Mesenchymal stem cell (in vitro differentiated cells and primary cell): ENCODE results near the gene CORO6.
A peak's percentile ranks its signal among the peaks of the same experiment; 100 is the strongest.

Experiments used
- DNase-seq: peaks from one replicate; pipeline ENCODE4 v3.0.0-alpha.2; 2013
- H2AFZ ChIP-seq: one replicate; pipeline ENCODE4 v1.6.1; 2013; ENCODE audit warnings: low read depth, mild to moderate bottlenecking, control low read depth, inconsistent platforms, low read length, moderate library complexity
- H2AK5ac ChIP-seq: 2 replicates; pipeline ENCODE4 v1.6.1; 2013; ENCODE audit warnings: low read length, moderate library complexity, mild to moderate bottlenecking, inconsistent platforms; ENCODE audit not compliant: severe bottlenecking
- H2BK120ac ChIP-seq: one replicate; pipeline ENCODE4 v1.6.1; 2013; ENCODE audit warnings: low read depth, mild to moderate bottlenecking, inconsistent platforms, low read length, moderate library complexity
- H2BK12ac ChIP-seq, 2 experiments: one replicate each; pipeline ENCODE4 v1.6.1; 2013; ENCODE audit warnings: inconsistent platforms in 2 of 2, low read length in 2 of 2, mild to moderate bottlenecking in 2 of 2, moderate library complexity in 2 of 2, control low read depth in 1 of 2
- H2BK15ac ChIP-seq: one replicate; pipeline ENCODE4 v1.6.1; 2013; ENCODE audit warnings: mild to moderate bottlenecking, low read depth, inconsistent platforms; ENCODE audit not compliant: poor library complexity, severe bottlenecking
- H2BK5ac ChIP-seq: 2 replicates; pipeline ENCODE4 v1.6.1; 2013; ENCODE audit warnings: low read depth, mild to moderate bottlenecking, low read length, control low read depth, inconsistent platforms; ENCODE audit not compliant: poor library complexity, severe bottlenecking
- H3K14ac ChIP-seq, 2 experiments: one replicate each; pipeline ENCODE4 v1.6.1; 2013; ENCODE audit warnings: inconsistent platforms in 2 of 2, low read length in 2 of 2, control low read depth in 1 of 2, mild to moderate bottlenecking in 1 of 2, moderate library complexity in 1 of 2
- H3K18ac ChIP-seq, 2 experiments: one replicate each; pipeline ENCODE4 v1.6.1; 2013; ENCODE audit warnings: inconsistent platforms in 2 of 2, low read length in 2 of 2, control low read depth in 1 of 2, low read depth in 1 of 2, mild to moderate bottlenecking in 1 of 2
- H3K23ac ChIP-seq, 2 experiments: one replicate each; pipeline ENCODE4 v1.6.1; 2013; ENCODE audit warnings: inconsistent platforms in 2 of 2, low read length in 2 of 2, mild to moderate bottlenecking in 2 of 2, moderate library complexity in 2 of 2, control low read depth in 1 of 2
- H3K27ac ChIP-seq: 2 replicates; pipeline ENCODE4 v1.5.1; 2013; ENCODE audit warnings: mild to moderate bottlenecking, moderate library complexity, low read length, control low read depth, inconsistent platforms; ENCODE audit not compliant: poor library complexity, severe bottlenecking
- H3K27me3 ChIP-seq, 2 experiments: 2 replicates each; pipeline versions ENCODE4 v1.6.1 to v1.7.0; 2013; ENCODE audit warnings: low read length in 2 of 2, mild to moderate bottlenecking in 2 of 2, moderate library complexity in 2 of 2, control low read depth in 1 of 2, inconsistent platforms in 1 of 2; ENCODE audit not compliant: control insufficient read depth in 1 of 2, insufficient read depth in 1 of 2
- H3K36me3 ChIP-seq, 2 experiments: 2 replicates each; pipeline versions ENCODE4 v1.6.1 to v1.7.0; 2013; ENCODE audit warnings: low read length in 2 of 2, control low read depth in 1 of 2, inconsistent platforms in 1 of 2, low read depth in 1 of 2, mild to moderate bottlenecking in 1 of 2; ENCODE audit not compliant: insufficient read depth in 2 of 2, control insufficient read depth in 1 of 2
- H3K4ac ChIP-seq, 2 experiments: one replicate each; pipeline ENCODE4 v1.6.1; 2013; ENCODE audit warnings: inconsistent platforms in 2 of 2, low read length in 2 of 2, mild to moderate bottlenecking in 2 of 2, moderate library complexity in 2 of 2, control low read depth in 1 of 2, low read depth in 1 of 2
- H3K4me1 ChIP-seq: 2 replicates; pipeline ENCODE4 v1.6.1; 2013; ENCODE audit warnings: low read depth, low read length, control low read depth; ENCODE audit not compliant: control insufficient read depth, insufficient read depth
- H3K4me2 ChIP-seq: 2 replicates; pipeline ENCODE4 v1.6.1; 2013; ENCODE audit warnings: low read length, mild to moderate bottlenecking, inconsistent platforms; ENCODE audit not compliant: poor library complexity, severe bottlenecking
- H3K4me3 ChIP-seq, 2 experiments: 2 replicates each; pipeline versions ENCODE4 v1.5.1 to v1.7.0; 2013; ENCODE audit warnings: low read length in 2 of 2, mild to moderate bottlenecking in 2 of 2, control low read depth in 1 of 2, low read depth in 1 of 2; ENCODE audit not compliant: insufficient read depth in 1 of 2
- H3K79me1 ChIP-seq: replicated peaks from 2 replicates; pipeline ENCODE4 v1.6.1; 2013; ENCODE audit warnings: mild to moderate bottlenecking, control low read depth, low read length, inconsistent platforms; ENCODE audit not compliant: poor library complexity, severe bottlenecking
- H3K9ac ChIP-seq: 2 replicates; pipeline ENCODE4 v1.7.0; 2013; ENCODE audit warnings: mild to moderate bottlenecking, low read length, moderate library complexity
- H3K9me3 ChIP-seq: 2 replicates; pipeline ENCODE4 v1.7.0; 2013; ENCODE audit warnings: mild to moderate bottlenecking, low read length; ENCODE audit not compliant: control insufficient read depth
- H4K8ac ChIP-seq: one replicate; pipeline ENCODE4 v1.6.1; 2013; ENCODE audit warnings: inconsistent platforms, mild to moderate bottlenecking, low read length, moderate library complexity
- H4K91ac ChIP-seq: one replicate; pipeline ENCODE4 v1.6.1; 2013; ENCODE audit warnings: mild to moderate bottlenecking, low read length, inconsistent platforms
- WGBS: methylation state at CpG from one replicate; pipeline ENCODE4 v1.1.7; 2013; ENCODE audit warnings: mixed read lengths; 5-methylcytosine and 5-hydroxymethylcytosine counted together

The CORO6 gene

DNA sequence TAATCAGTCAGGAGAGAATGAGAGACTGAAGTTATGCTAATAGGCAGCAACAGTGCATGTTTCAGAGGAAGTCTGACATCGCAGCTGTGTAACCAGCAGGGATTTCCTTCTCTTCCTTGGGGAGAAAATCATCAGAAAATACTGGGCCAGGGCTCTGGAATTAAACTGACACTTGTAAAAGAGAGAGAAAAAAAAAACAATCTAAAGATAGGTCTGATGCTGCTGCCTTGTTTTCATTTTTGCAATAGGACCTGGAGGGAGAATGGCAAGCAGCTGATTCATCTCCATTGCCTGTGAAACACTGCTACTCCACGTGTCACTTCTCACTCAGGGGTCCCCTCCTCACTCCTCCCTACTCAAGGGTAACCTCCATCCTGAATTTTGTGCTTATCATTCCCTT lies 17.7 kb upstream of the CORO6 start:
- DNase-seq: peak; percentile 50
- 41% methylated on average over 2 of the region's 2 CpGs for WGBS
- H3K4me3 ChIP-seq: no peak overlapping the region
- H3K36me3 ChIP-seq: peaks cover 4 to 14% of the 10 kb centered on the region in 2 experiments
- H3K14ac ChIP-seq: no peak overlapping the region
- H3K4me2 ChIP-seq: no peak overlapping the region
- H2BK5ac ChIP-seq: no peak overlapping the region
- H3K4ac ChIP-seq: no peak overlapping the region
- H3K18ac ChIP-seq: no peak overlapping the region
- peaks cover 5% of the 10 kb centered on the region for H3K79me1 ChIP-seq
- no peak overlapping the region for H3K27ac ChIP-seq
- no peaks in the 10 kb centered on the region for H3K27me3 ChIP-seq
- H3K23ac ChIP-seq: no peak overlapping the region
- peak overlapping the region; percentile 75 for H3K9ac ChIP-seq
- H2AK5ac ChIP-seq: no peak overlapping the region
- no peak overlapping the region for H2BK120ac ChIP-seq
- H4K8ac ChIP-seq: no peak overlapping the region
- no peak overlapping the region for H2BK12ac ChIP-seq
- H2AFZ ChIP-seq: no peak overlapping the region
- H3K4me1 ChIP-seq: peaks cover 7% of the 10 kb centered on the region
- no peak overlapping the region for H4K91ac ChIP-seq
- H3K9me3 ChIP-seq: no peaks in the 10 kb centered on the region
- H2BK15ac ChIP-seq: no peak overlapping the region

GRCh38 chr17:29633886-29634285 lies 11.2 kb upstream of the CORO6 start:
- Histone ChIP-seq H2AFZ (no peak overlapping the region), H3K18ac (no peak overlapping the region), H3K4me2 (no peak overlapping the region), H2BK5ac (no peak overlapping the region), H4K8ac (no peak overlapping the region), H3K14ac (no peak overlapping the region), H3K4me1 (no peaks in the 10 kb centered on the region), H3K79me1 (peaks cover 23% of the 10 kb centered on the region), H3K27ac (no peak overlapping the region), H3K9ac (no peak overlapping the region), H2BK12ac (no peak overlapping the region), H3K23ac (no peak overlapping the region), H2BK15ac (no peak overlapping the region), H3K36me3 (peaks cover 33 to 41% of the 10 kb centered on the region in 2 experiments), H3K9me3 (no peaks in the 10 kb centered on the region), H2BK120ac (no peak overlapping the region), H4K91ac (no peak overlapping the region), H3K4ac (no peak overlapping the region), H3K27me3 (no peaks in the 10 kb centered on the region), H3K4me3 (no peak overlapping the region), H2AK5ac (no peak overlapping the region)
- no peak for DNase-seq
- 40% methylated on average over 1 of the region's 3 CpGs for WGBS

DNA sequence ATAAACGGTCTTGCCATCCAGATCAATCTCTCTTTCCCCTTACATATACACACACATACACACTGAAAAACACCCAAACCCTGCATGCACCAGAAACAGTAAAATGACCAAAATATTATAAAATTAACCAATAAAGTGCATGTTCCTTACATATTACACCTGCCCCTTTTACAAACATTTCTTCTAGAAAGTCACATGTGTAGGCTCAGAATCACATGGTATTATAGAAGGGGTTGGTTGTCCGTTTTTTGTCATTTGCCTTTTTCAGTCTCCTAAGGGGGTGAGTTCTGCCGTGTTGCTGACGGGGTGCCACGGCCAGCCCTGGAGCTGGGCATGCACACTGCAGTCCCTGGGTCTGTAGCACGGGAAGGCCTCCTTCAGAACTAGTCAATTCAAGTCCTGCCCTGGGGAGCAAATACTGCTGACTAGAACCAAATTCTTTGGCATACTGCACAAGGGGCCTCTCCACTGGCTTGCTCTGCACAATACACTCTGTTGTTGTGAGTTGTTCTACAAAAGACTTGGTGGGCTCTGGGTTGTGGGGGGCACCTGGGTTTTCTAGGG lies 8.0 kb upstream of the CORO6 start:
- Histone ChIP-seq H4K91ac (no peak overlapping the region), H3K27ac (no peak overlapping the region), H3K27me3 (no peaks in the 10 kb centered on the region), H3K9ac (no peak overlapping the region), H2BK120ac (no peak overlapping the region), H3K36me3 (peaks cover 29 to 30% of the 10 kb centered on the region in 2 experiments), H2AFZ (no peak overlapping the region), H3K18ac (no peak overlapping the region), H2BK15ac (no peak overlapping the region), H2AK5ac (no peak overlapping the region), H3K79me1 (peaks cover 27% of the 10 kb centered on the region), H3K4ac (no peak overlapping the region), H3K4me2 (no peak overlapping the region), H3K23ac (no peak overlapping the region), H3K4me1 (no peaks in the 10 kb centered on the region), H2BK12ac (no peak overlapping the region), H2BK5ac (no peak overlapping the region), H3K14ac (no peak overlapping the region), H3K9me3 (no peaks in the 10 kb centered on the region), H4K8ac (no peak overlapping the region), H3K4me3 (no peak overlapping the region)
- DNase-seq: no peak
- 93% methylated on average over 6 of the region's 6 CpGs for WGBS

- Histone ChIP-seq H3K4me2 (no peak overlapping the region), H3K27ac (no peak overlapping the region), H3K36me3 (peaks cover 28 to 30% of the 10 kb centered on the region in 2 experiments), H3K4me1 (no peaks in the 10 kb centered on the region), H2BK5ac (no peak overlapping the region), H2BK120ac (no peak overlapping the region), H3K18ac (no peak overlapping the region), H3K23ac (no peak overlapping the region), H4K91ac (no peak overlapping the region), H3K9me3 (no peaks in the 10 kb centered on the region), H4K8ac (no peak overlapping the region), H2BK12ac (no peak overlapping the region), H2AFZ (no peak overlapping the region), H3K27me3 (no peaks in the 10 kb centered on the region), H3K79me1 (peaks cover 27% of the 10 kb centered on the region), H3K9ac (no peak overlapping the region), H3K14ac (no peak overlapping the region), H2AK5ac (no peak overlapping the region), H3K4me3 (no peak overlapping the region), H3K4ac (no peak overlapping the region), H2BK15ac (no peak overlapping the region)
- no peak for DNase-seq
- 92% methylated on average over 2 of the region's 2 CpGs for WGBS
Observed at GRCh38 chr17:29629839-29630238, 7.1 kb upstream of the CORO6 start.
